Measurements from ENCODE around the gene BBLN.
"Not testable (repeated sequence)": the region's sequence is repeated elsewhere in the genome, so short reads cannot be mapped to it uniquely, and the experiment has no call there.

Gene BBLN

DNA sequence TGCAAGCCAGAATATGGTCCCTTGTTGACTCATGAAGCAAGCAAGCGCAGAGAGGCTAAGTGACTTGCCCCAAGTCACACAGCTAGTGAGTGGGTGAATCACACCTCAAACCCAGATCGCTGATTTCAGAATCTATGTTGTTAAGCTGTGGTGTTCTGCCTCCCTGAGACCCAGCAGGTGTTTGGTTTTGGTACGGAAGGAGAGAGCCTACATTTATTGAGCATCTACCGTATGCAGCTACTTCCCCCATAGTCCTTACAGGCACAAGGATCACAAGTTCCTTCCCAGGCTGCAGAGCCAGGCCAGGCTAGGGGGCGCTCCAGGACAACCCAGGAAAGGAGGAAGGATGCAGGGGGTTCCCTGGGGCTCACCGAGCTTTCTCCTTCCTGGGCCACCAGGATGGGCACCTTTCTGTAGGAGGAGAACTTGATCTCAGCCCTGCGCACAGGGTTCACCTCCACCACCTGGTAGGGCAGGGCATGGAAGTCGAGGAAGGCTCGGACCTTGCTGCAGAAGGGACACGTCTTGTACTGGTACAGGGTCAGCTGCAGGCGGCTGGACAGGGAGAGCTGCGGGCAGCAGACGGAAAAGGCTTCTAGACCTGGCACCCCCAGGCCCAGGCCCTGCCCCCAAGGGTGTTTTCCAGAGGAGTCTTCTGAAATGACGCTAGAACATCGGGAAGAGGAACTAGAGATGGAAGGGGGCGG is 35.0 kb upstream of the BBLN start:
- DNase-seq (ENCODE audit: low read depth): no peak

DNA sequence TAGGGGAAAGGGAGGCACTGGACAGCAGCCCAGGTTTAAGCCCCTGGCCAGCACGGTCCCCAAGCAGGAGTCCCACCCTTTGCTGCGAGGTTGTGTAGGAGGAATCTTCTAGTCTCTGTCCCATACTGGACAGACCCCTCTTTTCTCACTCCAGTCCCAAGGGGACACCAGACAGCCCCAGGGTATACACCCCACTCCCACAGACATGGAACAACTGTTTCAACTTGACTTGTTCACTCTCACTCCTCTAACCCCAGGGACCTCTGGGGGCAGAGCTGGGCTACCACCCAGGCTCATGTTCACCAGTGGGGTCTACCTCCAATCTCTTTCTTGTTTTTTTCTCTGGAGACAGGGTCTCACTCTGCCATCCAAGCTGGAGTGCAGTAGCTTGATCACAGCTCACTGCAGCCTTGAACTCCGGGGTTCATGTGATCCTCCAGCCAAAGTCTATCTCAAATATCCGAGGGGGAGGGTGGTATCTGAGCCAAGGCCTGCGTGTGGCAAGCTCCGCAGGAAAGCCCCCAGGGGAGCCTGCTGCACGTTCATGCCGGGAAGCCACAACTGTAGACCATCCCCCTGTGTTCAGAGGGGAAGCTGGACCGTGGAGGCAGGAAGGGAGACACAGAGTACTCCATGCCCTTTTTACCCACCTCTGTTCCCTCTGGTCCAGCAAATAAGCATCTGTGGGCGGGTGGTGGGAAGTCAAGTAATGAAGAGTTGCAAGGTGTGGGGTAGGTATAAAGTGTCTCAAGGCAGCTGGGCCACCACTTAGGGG is 34.3 kb upstream of the BBLN start:
- no peak for DNase-seq (ENCODE audit: low read depth)

DNA sequence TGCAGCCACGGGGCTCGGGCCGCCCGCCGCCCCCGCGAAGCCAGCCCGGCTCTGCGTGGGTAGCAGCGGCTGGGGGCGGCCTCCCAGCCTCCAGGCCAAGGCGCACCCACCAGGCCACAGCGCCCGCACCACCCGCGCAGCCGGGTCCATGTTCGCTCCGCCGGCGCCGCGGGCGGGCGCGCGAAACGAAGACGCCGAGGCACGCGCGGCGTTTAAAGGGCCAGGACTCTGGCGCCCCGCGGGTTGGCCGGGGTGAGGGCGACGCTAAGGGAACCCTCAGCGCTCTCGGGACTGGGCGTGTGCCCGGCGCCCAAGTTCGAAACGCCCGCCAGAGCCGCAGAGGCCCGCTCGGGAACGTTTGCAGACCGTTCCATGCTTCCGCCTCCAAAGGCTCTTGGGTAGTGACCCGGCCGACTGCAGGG is 32.5 kb upstream of the BBLN start, which contains the start of gene PTGES2:
Gene PTGES2 (minus strand): TSS at position 162 of the 422 bp plus-strand sequence. CDS start 12 bp downstream, at position 150.
- peak; percentile 73 for DNase-seq (ENCODE audit: low read depth)

DNA sequence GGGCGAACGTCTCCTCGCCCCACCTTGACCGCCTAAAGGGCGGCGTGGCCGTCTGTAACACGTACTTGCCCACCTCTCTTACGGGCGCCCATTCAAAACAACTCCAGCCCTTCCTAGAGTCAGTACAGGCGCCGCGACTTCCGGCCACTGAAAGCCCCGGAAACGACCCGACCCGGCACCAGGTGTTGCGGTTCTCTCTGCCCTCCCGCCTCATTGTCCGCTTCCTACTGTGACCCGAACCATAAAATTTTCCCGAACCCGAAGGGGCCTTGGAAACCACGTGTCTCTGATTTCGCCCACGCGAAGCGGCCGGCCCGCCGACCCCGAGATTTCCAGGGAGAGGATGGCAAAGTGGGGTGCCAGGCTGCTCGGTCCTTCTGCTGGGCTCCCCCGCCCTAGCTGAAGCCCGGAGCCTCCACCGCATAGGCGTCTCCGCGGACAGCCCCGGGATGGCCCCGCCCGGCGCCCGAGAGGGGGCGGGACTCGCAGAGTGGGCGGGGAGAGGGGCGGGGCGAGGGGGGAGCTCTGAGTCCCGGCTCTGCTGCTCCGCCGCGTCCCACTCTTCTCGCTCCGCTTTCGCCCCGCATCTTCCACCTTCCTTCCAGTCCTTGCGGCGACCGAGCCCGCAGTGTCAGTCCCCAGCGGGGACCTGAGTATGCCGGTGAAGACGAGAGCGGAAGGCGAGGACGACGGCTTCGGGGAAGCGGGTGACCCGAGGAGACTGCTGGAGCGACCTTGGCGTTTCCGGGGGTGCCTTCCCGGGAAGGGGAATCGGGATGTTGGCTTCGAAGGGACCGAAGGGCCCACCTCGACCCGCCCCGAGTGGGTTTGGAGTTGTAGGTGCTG is 31.9 kb upstream of the BBLN start:
- peak; percentile 80 for DNase-seq (ENCODE audit: low read depth)

DNA sequence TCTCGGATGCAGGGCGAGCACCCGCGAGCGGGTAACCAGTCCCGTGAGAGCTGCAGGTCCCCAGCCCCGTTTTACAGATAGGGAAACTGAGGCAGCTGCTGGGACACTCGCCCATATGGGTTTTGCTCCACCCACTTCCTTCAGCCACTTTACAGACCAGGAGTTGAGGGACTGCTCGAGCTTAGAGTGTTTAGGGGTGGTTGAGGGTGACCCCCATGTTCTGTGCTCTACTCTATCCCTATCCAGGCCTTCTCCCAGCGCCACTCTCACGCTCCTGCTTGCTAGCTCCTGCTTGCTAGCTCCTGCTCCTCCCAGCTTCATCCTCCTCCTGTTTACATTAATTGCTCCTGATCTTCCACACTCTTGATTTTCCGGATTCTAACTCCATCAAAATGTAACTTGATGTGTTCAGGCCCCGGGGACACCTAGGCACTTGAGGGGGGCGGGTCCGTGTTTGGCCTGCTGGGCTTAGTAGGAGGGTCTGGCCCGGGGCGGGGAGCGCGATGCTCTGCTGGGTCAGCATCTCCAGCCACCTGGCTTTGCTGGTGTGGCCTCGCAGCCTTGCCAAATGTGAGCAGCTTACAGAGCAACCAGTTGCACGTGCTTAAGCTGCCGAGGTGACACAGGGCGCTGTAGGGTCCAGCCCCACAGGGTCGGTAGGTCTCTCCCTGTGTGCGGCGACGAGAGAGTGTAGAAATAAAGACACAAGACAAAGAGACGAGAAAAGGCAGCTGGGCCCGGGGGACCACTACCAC is 31.1 kb upstream of the BBLN start:
- no peak for DNase-seq (ENCODE audit: low read depth)

DNA sequence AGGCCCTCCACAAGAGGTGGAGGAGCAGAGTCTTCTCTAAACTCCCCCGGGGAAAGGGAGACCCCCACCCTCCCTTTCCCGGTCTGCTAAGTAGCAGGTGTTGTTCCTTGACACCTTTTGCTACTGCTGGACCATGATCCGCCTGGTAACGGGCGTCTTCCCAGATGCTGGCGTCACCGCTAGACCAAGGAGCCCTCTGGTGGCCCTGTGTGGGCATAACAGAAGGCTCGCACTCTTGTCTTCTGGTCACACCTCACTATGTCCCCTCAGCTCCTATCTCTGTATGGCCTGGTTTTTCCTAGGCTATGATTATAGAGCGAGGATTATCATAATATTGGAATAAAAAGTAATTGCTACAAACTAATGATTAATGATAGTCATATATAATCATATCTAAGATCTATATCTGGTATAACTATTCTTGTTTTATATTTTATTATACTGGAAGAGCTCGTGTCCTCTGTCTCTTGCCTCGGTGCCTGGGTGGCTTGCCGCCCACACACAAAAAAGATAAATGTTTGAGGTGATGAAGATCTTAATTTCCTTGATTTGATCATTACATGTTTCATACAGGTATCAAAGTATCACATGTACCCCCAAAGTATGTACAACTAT is 30.0 kb upstream of the BBLN start:
- peak; percentile 35 for DNase-seq (ENCODE audit: low read depth)

DNA sequence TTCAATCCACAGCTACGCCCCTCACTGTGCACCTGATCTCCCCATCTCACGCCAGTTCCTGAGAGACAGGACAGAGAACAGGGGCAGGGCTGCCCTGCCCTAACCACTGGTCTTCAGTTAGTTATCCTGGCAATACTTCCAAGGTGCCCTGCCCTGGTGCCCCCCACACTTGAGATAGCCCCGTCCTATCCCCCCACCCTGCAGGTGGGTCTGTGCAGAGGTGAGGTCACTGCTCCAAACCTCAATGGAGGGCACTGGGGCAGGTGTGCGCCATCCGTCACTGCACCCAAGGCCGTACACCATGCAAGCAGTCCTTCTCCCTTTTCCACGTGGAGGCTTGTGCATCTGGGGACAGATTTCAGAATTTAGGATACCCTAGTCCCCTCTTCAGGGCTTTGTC is 29.4 kb upstream of the BBLN start:
- not testable (repeated sequence) for DNase-seq (ENCODE audit: low read depth)

DNA sequence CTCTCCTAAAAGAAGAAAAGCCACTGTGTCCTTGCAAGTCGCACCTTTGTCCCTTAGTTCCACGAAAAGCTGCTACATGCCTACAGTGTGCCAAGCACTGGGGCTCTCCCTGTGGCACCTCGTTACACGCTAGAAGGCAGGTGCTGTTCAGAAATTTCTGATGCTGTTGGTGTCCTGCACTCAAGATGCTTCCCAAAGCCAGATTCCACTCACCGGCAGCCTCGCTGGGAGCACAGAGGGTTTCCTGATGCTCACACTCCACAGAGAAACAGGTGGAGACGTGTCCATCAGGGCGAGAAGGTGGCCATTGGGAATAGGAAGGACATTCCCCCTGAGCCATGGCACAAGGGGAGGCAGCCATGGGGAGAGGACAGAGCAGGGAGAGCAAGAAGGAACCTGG is 28.7 kb upstream of the BBLN start:
- not testable (repeated sequence) for DNase-seq (ENCODE audit: low read depth)

DNA sequence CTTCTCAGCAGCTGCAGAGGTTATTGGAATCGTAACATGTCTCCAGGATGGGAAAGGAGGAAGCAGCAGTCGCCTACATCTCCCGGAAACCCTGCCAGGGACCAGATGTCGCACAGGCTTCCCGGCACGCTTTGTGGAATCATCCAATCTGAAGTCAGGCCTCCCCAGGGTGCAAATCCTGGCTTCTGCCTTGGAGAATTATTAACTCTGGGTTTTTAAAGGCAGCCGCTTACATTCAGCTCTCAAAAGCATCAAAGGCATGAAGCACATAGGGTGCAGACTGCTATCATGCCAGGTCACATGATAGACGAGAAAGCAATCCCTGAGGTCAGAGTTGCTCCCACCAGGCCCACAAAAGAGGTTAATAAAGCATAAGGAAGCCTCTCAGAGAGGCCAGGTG is 27.9 kb upstream of the BBLN start:
- DNase-seq (ENCODE audit: low read depth): not testable (repeated sequence)

DNA sequence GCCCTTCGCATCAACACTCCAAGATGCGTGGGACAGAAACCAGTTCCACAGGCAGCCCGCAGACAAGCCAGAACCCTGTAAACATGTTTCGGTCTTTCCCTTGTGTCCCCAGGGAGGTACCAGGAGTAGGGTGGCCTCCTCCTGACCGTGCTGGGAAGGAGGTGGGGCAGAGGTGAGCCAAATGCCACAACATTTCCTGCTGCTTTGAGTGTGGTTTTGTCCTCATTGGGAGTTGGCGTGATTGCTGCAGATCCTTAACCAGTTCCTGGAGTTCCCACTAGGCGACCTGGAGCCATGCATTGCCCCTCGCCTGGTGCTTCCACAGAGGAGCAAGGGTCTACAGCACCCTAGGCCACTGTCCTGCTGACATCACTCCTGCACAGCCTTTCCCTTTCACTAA is 24.5 kb upstream of the BBLN start:
- DNase-seq (ENCODE audit: low read depth): not testable (repeated sequence)

DNA sequence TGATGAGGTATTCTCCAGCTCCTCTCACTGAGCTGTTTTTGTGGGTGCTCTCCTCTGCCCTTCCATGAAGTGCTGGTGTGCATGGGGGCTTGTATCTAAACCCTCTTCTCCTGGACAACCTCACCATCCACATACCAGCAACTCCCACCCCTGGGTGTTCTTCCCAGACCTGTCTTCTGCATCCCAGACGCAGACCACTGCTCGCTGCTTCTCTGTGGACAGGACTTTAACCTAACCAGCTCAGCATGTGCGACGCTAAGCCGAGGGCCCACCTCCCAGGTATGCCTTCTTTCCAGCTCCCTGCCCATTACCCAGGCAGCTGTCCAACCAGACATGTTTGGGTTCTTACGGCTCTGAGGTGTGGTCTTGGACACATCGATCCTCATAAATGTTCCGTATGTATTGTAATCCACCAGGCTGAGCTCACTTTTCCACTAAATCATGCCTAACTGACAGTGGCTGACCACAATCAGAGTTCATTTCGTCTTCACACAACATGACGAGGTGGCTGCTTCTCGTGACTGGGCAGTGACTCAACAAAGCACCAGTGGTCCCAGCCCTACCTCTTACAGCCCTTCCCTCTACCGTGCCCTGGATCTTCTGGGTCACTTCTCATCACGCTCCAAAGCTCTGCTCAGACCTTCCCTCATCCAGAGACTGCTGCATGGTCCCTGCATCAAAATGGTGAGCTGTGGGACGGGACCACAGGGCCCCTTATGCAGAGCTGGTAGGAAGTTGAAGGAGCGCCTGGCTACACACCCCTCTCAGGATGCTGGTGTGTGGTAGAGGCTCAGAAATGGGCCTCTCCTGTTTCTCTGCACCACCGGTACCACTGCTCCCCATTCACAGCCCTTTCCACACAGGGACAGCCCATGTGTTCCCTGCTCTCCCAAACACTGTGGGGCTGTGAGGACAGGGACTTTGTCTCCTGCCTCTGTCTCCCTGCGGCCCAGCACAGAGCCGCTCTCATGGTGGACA is 23.0 kb upstream of the BBLN start:
- DNase-seq (ENCODE audit: low read depth): no peak

DNA sequence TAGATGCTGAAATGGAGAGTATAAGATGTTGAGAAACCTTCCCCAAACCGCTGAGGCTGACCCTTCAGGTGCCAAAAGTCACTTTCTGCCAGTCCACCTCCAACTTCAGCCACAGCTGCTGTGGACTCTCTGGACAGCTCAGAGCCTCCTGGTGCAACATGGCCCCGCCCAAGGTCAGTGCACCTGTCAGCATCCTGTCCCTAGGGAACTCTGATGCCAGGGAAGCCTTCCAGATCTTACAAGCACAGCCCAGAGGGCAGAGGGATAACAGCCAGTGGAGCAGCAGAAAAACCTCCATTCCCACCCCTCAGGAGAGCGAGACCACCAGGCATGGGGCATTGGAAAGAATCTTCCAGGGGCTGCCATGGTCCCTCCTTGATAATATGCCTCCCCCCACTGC is 22.1 kb upstream of the BBLN start:
- DNase-seq (ENCODE audit: low read depth): no peak

DNA sequence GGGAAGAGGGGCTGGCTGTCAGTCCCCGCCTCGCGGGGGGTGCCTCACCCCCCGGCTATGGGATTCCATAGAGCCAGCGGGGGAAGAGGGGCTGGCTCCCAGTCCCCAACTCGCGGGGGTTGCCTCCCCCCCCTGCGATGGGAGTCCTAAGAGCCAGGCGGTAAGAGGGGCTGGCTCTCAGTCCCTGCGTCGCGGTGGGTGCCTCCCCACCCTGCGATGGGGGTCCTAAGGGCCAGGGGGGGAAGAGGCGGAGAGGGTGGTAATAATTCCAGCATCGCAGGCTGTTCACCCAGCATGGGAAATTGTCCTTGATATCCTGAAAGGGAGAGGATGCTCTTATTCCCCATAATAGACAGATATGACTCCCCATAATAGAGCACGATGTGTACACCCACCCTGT is 20.4 kb upstream of the BBLN start:
- DNase-seq (ENCODE audit: low read depth): no peak

DNA sequence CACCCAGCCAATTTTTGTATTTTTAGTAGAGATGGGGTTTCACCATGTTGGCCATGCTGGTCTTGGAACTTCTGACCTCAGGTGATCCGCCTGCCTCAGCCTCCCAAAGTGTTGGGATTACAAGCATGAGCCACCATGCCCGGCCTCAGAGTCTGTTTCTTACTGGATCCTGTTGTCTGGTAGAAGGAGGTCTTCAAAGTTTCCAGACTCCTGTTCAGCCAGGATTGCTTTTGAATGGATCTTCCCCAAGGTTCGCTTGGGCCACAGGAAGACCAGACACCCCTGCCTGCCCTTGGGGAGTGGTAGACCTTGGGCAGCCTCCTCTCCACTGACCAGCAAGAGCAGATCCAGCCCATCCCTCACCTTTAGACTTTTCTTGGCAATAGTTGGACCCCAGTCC is 18.5 kb upstream of the BBLN start:
- DNase-seq (ENCODE audit: low read depth): no peak

DNA sequence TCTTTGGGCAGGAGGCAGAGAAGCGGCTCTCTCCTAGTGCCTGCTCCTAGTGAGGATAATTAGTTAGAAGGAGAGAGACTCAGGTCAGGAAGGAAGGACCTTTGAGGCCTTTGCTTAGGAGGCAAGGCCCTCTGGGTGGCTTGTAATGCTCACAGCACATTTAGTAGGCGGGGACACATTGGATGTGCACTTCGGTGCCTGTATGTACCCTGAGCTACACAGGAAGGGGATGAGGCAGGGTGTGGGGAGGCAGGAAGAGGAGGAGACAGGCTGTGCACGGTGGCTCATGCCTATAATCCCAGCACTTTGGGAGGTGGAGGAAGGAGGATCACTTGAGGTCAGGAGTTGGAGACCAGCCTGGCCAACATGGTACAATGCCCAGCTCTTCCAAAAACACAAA is 18.0 kb upstream of the BBLN start:
- DNase-seq (ENCODE audit: low read depth): no peak

DNA sequence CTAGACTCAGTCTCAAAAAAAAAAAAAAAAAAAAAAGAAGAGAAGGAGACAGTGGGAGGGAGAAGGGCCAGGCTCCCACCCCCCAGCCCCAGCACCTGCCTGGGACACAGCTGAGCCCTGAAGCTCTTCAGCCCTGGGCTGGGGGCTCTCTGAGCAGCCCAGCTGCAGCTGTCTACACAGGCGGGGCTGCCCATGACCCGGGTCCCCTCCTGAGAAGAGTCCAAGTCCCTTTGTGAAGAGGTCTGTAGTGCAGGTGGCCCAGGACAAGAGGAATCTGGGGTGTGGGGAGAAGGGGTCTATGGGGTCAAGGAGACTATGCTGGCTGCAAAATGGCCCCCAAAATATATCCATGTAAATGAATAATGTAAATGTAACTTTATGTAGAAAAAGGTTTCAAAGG is 17.5 kb upstream of the BBLN start:
- DNase-seq (ENCODE audit: low read depth): no peak

DNA sequence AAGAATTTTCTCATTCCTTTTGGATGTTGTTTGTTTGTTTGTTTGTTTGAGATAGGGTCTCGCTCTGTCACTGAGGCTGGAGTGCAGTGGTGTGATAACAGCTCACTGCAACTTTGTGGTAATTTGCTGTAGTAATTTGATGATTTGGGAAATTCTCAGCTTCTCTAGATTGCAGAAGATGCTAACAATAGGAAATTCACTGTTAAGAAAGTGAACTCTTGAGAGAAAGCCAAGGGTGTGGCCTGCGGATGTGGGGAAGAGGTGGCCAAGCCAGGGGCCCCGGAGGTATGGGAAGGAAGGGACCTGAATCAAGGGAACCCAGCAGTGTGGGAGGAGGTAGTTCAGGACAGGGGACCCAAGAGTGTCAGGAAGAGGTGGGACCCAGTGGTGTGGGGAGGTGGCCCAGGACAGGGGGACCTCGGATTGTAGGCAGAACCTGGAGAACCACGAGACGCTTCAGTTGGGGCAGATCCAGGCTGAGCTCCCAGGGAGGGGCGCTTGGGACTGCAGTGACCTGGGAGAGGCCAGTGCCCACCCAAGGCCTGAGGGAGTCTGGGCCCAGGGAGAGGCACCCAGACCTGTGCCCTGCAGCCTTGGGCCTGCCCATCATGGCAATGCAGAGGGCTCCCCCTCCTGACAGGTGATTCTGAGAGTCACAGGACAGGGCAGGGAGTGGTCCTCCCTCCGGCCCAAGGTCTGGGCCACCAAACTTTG is 16.4 kb upstream of the BBLN start:
- DNase-seq (ENCODE audit: low read depth): no peak

DNA sequence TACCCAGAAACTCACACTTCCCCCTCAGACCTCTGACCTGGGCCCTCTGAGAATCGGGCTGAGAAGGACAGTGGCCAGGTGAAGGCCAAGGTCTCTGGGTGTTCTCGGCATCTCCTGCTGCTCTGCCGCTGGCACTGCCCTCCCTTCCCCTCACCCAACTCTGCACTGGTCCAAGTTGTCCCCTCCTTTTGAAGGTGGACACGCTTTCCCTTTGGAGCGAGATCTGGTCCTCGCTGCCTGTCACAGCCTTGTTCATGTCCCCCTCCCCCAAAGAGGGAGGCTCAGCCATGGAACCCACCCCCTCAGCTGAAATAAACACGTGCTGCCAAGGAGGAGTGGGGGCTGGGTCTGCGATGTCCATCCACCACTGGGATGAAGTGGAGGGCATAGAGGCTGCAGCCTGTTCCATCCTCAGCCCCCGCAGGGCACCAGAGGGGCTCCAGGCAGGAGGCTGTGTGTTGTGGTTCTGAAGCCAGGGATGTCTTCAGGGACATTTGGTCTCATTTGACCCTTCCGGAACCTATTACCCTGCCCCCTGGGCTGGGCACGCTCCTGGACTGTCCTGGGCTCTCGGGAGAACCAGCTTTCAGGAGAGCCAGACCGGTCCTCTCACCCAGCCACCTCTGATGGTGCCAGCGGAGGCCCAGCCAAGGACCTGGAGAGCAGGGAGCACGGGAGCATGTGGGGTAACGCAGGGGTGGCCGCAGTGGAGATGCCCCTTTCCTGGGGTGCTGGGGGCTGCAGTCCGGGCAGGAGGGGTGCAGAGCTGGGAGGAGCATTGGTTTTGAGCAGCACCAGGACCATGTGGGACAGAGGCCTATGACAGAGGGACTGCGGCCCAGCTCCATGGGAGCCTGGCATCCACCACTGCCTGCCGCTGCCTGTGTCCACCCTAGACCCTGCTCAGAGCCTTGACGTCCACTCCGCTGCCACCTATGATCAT is 15.6 kb upstream of the BBLN start:
- no peak for DNase-seq (ENCODE audit: low read depth)

Measured in T follicular helper cell (primary cell).